ENCODE data around the gene SHISAL1. TPM values are rescaled to one million over a fixed set of nuclear protein-coding genes. Genes with fewer than 3 reads are reported as not detected.

The SHISAL1 gene
- total RNA-seq, 2 experiments from 2014 or later: not detected

GRCh38 chr22:44214764-44215163 is 98.0 kb downstream of the SHISAL1 start:
- H3K9me3 ChIP-seq (ENCODE audit: control insufficient read depth in 1 of 2, insufficient read depth in 1 of 2, low read length in 2 of 2): peaks cover 0 to 25% of the 10 kb centered on the region in 2 experiments
- Mint-ChIP-seq H3K36me3 (ENCODE audit: low read depth) (peaks cover 17% of the 10 kb centered on the region), H3K4me3 (no peak overlapping the region), H3K4me1 (ENCODE audit: low read depth) (no peaks in the 10 kb centered on the region), H3K27me3 (no peaks in the 10 kb centered on the region), H3K27ac (no peak overlapping the region), H3K9me3 (peaks cover 3% of the 10 kb centered on the region)
- intact Hi-C loops (cut with DNase I, micrococcal nuclease): loop anchor here in 1 of 2 experiments (5.0 kb wide), 1 partner anchor 92 kb away; no protein-coding TSS in a partner anchor
- no peaks in the 10 kb centered on the region for H3K27me3 ChIP-seq (ENCODE audit: control insufficient read depth in 1 of 2, insufficient read depth in 2 of 2, low read length in 2 of 2)
- no peaks in the 10 kb centered on the region for H3K36me3 ChIP-seq (ENCODE audit: insufficient read depth, low read length)
- ATAC-seq (ENCODE audit: poor library complexity) (no peak), DNase-seq (no peak)
- H3K4me1 ChIP-seq (ENCODE audit: insufficient read depth, low read length): no peaks in the 10 kb centered on the region
- ChIA-PET POLR2A (no interaction called here), CTCF (no interaction called here)
- no peak for TF ChIP-seq CTCF (IDR thresholded peaks at IDR 0.05)
- H3K4me3 ChIP-seq (ENCODE audit: low read length): no peak overlapping the region
- H3K27ac ChIP-seq (ENCODE audit: low read depth in 1 of 2, low read length in 2 of 2): no peak overlapping the region

GRCh38 chr22:44214187-44214586 is 98.6 kb downstream of the SHISAL1 start:
- peaks cover 21% of the 10 kb centered on the region for H3K36me3 Mint-ChIP-seq (ENCODE audit: low read depth)
- no peak for ATAC-seq (ENCODE audit: poor library complexity)
- H3K4me3 Mint-ChIP-seq: no peak overlapping the region
- H3K4me3 ChIP-seq (ENCODE audit: low read length): no peak overlapping the region
- no peak overlapping the region for H3K27ac Mint-ChIP-seq
- H3K27ac ChIP-seq (ENCODE audit: low read depth in 1 of 2, low read length in 2 of 2): no peak overlapping the region
- H3K9me3 ChIP-seq (ENCODE audit: control insufficient read depth in 1 of 2, insufficient read depth in 1 of 2, low read length in 2 of 2): peaks cover 0 to 21% of the 10 kb centered on the region in 2 experiments
- no peaks in the 10 kb centered on the region for H3K4me1 ChIP-seq (ENCODE audit: insufficient read depth, low read length)
- POLR2A ChIA-PET: no interaction called here
- H3K36me3 ChIP-seq (ENCODE audit: insufficient read depth, low read length): no peaks in the 10 kb centered on the region
- CTCF ChIA-PET: no interaction called here
- H3K4me1 Mint-ChIP-seq (ENCODE audit: low read depth): no peaks in the 10 kb centered on the region
- H3K27me3 Mint-ChIP-seq: no peaks in the 10 kb centered on the region
- TF ChIP-seq CTCF (IDR thresholded peaks at IDR 0.05): no peak
- H3K9me3 Mint-ChIP-seq: peaks cover 3% of the 10 kb centered on the region
- no peaks in the 10 kb centered on the region for H3K27me3 ChIP-seq (ENCODE audit: control insufficient read depth in 1 of 2, insufficient read depth in 2 of 2, low read length in 2 of 2)
- intact Hi-C loops (cut with DNase I, micrococcal nuclease): no loop called here
- DNase-seq: no peak

GRCh38 chr22:44213489-44214043 is 99.2 kb downstream of the SHISAL1 start:
- no peak for TF ChIP-seq CTCF (IDR thresholded peaks at IDR 0.05)
- H3K4me1 Mint-ChIP-seq (ENCODE audit: low read depth): no peaks in the 10 kb centered on the region
- intact Hi-C loops (cut with DNase I, micrococcal nuclease): no loop called here
- no peak overlapping the region for H3K27ac Mint-ChIP-seq
- ChIA-PET POLR2A (no interaction called here), CTCF (no interaction called here)
- Histone ChIP-seq H3K27ac (ENCODE audit: low read depth in 1 of 2, low read length in 2 of 2) (no peak overlapping the region), H3K36me3 (ENCODE audit: insufficient read depth, low read length) (no peaks in the 10 kb centered on the region), H3K4me3 (ENCODE audit: low read length) (no peak overlapping the region), H3K27me3 (ENCODE audit: control insufficient read depth in 1 of 2, insufficient read depth in 2 of 2, low read length in 2 of 2) (no peaks in the 10 kb centered on the region), H3K9me3 (ENCODE audit: control insufficient read depth in 1 of 2, insufficient read depth in 1 of 2, low read length in 2 of 2) (peaks cover 0 to 20% of the 10 kb centered on the region in 2 experiments), H3K4me1 (ENCODE audit: insufficient read depth, low read length) (no peaks in the 10 kb centered on the region)
- no peak for DNase-seq
- no peak for ATAC-seq (ENCODE audit: poor library complexity)
- no peaks in the 10 kb centered on the region for H3K27me3 Mint-ChIP-seq
- peaks cover 26% of the 10 kb centered on the region for H3K36me3 Mint-ChIP-seq (ENCODE audit: low read depth)
- peaks cover 6% of the 10 kb centered on the region for H3K9me3 Mint-ChIP-seq
- no peak overlapping the region for H3K4me3 Mint-ChIP-seq
